Activated CD4-positive, alpha-beta T cell treated with anti-CD3 and anti-CD28 coated beads, Interleukin-2, amount 10 ng/mL, durations not matched to agents 7 days and 5 days (primary cell): ENCODE data around the gene KCNT1. TPM values are rescaled to one million over a fixed set of nuclear protein-coding genes. Genes with fewer than 3 reads are reported as not detected.
A peak's percentile ranks its signal among the peaks of the same experiment; 100 is the strongest.

ENCODE experiments used
- CTCF ChIA-PET: fragments of 350-600 bp; sonication (Branson Sonifier 250); formaldehyde crosslinking; loops from one replicate; lab custom pipeline; 2021; ENCODE audit warnings: antibody characterized with exemption; lab: Charles Lee
- POLR2A ChIA-PET: fragments of 350-600 bp; sonication (Branson Sonifier 250); formaldehyde crosslinking; loops from one replicate; lab custom pipeline; 2021; ENCODE audit warnings: antibody characterized with exemption; lab: Charles Lee
- DNase-seq: peaks from one replicate; pipeline ENCODE4 v3.0.0-alpha.2; 2020
- H3K27ac Mint-ChIP-seq: one replicate; pipeline ENCODE4 v1.8.0; 2021; ENCODE audit warnings: mild to moderate bottlenecking, moderate library complexity, mixed read lengths
- H3K27me3 Mint-ChIP-seq: one replicate; pipeline ENCODE4 v1.8.0; 2021; ENCODE audit warnings: mixed read lengths
- H3K36me3 Mint-ChIP-seq: one replicate; pipeline ENCODE4 v1.8.0; 2021; ENCODE audit warnings: low read depth, mixed read lengths
- H3K4me1 Mint-ChIP-seq: one replicate; pipeline ENCODE4 v1.8.0; 2021; ENCODE audit warnings: mixed read lengths
- H3K4me3 Mint-ChIP-seq: one replicate; pipeline ENCODE4 v1.8.0; 2021; ENCODE audit warnings: mild to moderate bottlenecking, moderate library complexity, mixed read lengths
- H3K9me3 Mint-ChIP-seq: one replicate; pipeline ENCODE4 v1.8.0; 2021; ENCODE audit warnings: mixed read lengths
- total RNA-seq, 2 experiments: library from RNA; stranded (reverse); gene quantifications; one replicate each; pipeline ENCODE4 v1.2.3, GENCODE V29; 2021

The KCNT1 gene
- total RNA-seq = under 1 TPM in 1 of 2 experiments, not detected in 1; 0.08 TPM

DNA sequence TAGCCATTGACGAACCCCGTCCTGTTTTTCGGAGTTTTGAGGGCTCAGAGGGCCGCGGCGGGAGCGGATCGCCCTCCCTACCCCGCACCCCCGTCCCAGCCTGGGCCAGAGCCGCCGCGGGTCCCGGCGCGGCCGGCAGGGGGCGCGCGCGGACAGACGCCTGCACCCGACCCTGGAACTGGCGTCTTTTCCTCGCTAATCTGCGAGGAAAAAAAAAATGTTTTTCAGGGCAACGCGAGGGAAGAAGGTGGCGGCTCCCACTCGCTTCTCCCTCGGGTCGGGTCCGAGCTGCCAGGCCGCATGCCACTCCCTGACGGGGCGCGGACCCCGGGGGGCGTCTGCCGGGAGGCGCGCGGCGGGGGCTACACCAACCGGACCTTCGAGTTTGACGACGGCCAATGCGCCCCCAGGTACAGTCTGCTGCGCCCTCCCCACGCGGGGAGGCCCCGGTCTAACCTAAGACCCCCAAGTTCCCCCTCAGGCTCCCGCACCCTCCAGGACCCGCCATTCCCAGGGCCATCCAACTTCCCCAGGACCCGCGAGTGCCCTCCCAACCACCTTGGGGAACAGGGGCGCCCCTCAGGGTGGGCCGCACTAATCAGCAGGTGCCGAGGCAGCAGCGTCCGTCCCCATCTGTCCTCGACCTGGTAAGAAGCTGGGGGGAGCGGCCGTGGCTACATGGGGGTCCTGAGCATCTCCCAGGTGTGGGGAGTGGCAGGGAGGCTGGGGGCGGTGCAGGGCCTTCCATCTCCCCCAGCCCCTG is at the start of gene KCNT1:
Gene KCNT1 (plus strand): TSS at position 227 of the 763 bp plus-strand sequence. CDS start 74 bp downstream, at position 301.
- no peaks in the 10 kb centered on the region for H3K9me3 Mint-ChIP-seq
- H3K27me3 Mint-ChIP-seq = no peaks in the 10 kb centered on the region
- DNase-seq = peak; percentile 47
- no peak within 1 kb of the TSS for H3K27ac Mint-ChIP-seq
- no peaks in the 10 kb centered on the region for H3K36me3 Mint-ChIP-seq
- no peaks in the 10 kb centered on the region for H3K4me1 Mint-ChIP-seq
- CTCF ChIA-PET = interaction anchor here (0.7 to 1.4 kb wide), 2 partner anchors 12 to 18 kb away, joined by 3 read pairs; no protein-coding TSS in a partner anchor
- POLR2A ChIA-PET = no interaction called here
- H3K4me3 Mint-ChIP-seq = no peak within 1 kb of the TSS

- peaks cover 3% of the 10 kb centered on the region for H3K9me3 Mint-ChIP-seq
- ChIA-PET CTCF (no interaction called here), POLR2A (no interaction called here)
- H3K36me3 Mint-ChIP-seq = no peaks in the 10 kb centered on the region
- no peak overlapping the region for H3K27ac Mint-ChIP-seq
- no peaks in the 10 kb centered on the region for H3K4me1 Mint-ChIP-seq
- H3K27me3 Mint-ChIP-seq = no peaks in the 10 kb centered on the region
- H3K4me3 Mint-ChIP-seq = no peak overlapping the region
- no peak for DNase-seq
These were observed 46.7 kb upstream of the KCNT1 start for GRCh38 chr9:135655317-135655716.

GRCh38 chr9:135657416-135657815 is 44.6 kb upstream of the KCNT1 start:
- Mint-ChIP-seq H3K27me3 (no peaks in the 10 kb centered on the region), H3K4me3 (no peak overlapping the region), H3K9me3 (no peaks in the 10 kb centered on the region), H3K27ac (no peak overlapping the region), H3K4me1 (no peaks in the 10 kb centered on the region), H3K36me3 (no peaks in the 10 kb centered on the region)
- POLR2A ChIA-PET = no interaction called here
- CTCF ChIA-PET = no interaction called here
- no peak for DNase-seq

DNA sequence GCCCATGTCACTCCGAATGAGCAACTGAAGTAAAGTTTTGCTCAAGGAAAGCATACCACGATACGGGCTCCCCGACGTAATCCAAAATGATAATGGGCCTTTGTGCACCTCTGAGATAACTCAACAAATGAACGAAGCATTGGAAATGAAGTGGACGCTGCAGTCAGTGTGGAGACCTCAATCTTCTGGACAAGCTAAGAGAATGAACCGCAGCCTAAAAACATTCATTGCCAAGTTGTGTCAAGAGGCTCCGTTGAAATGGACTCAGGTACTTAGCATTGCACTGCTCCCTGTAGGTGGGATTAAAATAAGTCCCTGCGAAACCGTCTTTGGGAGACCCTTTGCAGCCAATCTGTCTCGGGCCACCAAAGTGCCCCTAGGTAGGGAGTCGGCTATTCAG is 42.7 kb upstream of the KCNT1 start:
- ChIA-PET CTCF (no interaction called here), POLR2A (no interaction called here)
- no peak overlapping the region for H3K4me3 Mint-ChIP-seq
- H3K4me1 Mint-ChIP-seq = no peaks in the 10 kb centered on the region
- no peaks in the 10 kb centered on the region for H3K27me3 Mint-ChIP-seq
- no peaks in the 10 kb centered on the region for H3K9me3 Mint-ChIP-seq
- no peak overlapping the region for H3K27ac Mint-ChIP-seq
- no peaks in the 10 kb centered on the region for H3K36me3 Mint-ChIP-seq
- DNase-seq = no peak

DNA sequence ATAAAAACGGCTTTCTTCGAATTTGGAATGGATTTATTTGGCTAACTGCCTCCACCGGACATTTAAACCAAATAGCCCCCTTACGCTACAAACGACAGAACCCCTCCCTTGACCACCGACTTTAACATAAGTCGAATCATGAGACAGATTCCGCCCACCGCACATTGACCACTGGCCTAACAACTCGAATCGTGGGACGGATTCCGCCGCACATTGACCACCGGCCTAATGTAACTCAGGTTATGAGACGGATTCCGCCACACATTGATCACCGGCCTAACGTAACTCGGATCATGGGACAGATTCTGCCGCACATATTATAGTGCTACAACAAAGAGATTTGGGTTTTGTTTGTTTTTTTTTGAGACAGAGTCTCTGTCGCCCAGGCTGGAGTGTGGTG is 41.6 kb upstream of the KCNT1 start:
- H3K4me1 Mint-ChIP-seq = no peaks in the 10 kb centered on the region

GRCh38 chr9:135661816-135662560 is 40.0 kb upstream of the KCNT1 start:
- Mint-ChIP-seq H3K36me3 (no peaks in the 10 kb centered on the region), H3K4me1 (no peaks in the 10 kb centered on the region), H3K27me3 (no peaks in the 10 kb centered on the region), H3K27ac (no peak overlapping the region), H3K9me3 (no peaks in the 10 kb centered on the region), H3K4me3 (no peak overlapping the region)
- no peak for DNase-seq
- ChIA-PET CTCF (no interaction called here), POLR2A (interaction anchor here (0.7 kb wide), 1 partner anchor 81 kb away, joined by 3 read pairs; no protein-coding TSS in a partner anchor)

More for the DNA sequence above, 41.6 kb upstream of the KCNT1 start:
- Mint-ChIP-seq H3K36me3 (no peaks in the 10 kb centered on the region), H3K4me3 (no peak overlapping the region), H3K27ac (no peak overlapping the region), H3K27me3 (no peaks in the 10 kb centered on the region), H3K9me3 (no peaks in the 10 kb centered on the region)
- POLR2A ChIA-PET = no interaction called here
- CTCF ChIA-PET = no interaction called here
- no peak for DNase-seq

DNA sequence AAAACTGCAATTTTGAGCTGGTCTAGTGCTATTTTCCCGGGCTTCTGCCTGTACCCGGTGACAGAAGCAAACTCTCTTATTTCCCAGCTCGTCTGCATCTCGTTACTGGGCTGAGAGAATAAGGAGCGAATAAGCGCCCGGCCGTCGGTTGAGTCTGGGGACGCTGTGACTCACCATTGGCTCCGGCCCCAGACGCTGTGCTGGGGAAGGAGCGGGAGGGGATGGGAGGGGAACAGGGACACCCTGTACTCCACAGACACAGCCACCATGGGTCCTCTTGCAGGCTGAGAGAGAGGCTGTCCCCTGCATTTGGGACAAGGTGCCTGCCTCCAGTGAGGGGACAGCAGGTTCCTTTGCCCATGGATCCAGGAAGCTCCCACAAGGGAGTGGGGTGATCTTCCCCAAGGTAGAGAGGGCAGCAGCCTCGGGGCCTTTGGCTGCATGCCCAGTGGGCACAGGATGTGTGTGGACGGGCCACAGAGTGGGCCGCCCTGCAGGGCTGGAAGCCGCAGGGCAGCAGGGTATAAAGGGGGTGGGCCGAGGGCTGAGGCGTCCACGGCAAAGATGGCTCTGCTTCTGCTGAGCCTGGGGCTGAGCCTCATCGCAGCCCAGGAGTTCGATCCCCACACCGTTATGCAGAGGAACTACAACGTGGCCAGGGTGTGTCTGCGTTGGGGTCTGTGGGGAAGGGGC is 39.1 kb upstream of the KCNT1 start, which contains the start of gene LCN9:
Gene LCN9 (plus strand): TSS at position 552 of the 693 bp plus-strand sequence. CDS start 13 bp downstream, at position 565.
- Mint-ChIP-seq H3K4me3 (no peak within 1 kb of the TSS), H3K27ac (peak within 1 kb of the TSS; percentile 46), H3K36me3 (no peaks in the 10 kb centered on the region), H3K9me3 (no peaks in the 10 kb centered on the region), H3K4me1 (no peaks in the 10 kb centered on the region), H3K27me3 (no peaks in the 10 kb centered on the region)
- CTCF ChIA-PET = no interaction called here
- no peak for DNase-seq
- POLR2A ChIA-PET = interaction anchor here (0.7 kb wide), 1 partner anchor 80 kb away, joined by 3 read pairs; no protein-coding TSS in a partner anchor

DNA sequence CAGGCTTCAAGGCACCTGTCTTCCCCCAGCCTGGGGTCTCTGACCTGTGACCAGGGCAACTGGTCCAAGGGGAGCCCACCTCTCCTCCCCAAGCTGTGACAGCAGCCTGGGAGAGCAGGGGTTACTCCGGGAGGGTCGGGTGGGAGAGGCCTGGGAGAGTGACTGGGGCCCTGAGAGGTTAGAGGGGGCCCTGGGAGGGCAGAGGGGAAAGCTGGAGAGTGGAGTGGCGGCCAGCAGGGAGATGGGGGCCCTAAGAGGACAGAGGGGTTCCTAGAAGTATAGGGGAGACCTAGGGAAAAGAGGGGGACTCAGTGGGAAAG is 38.6 kb upstream of the KCNT1 start:
- Mint-ChIP-seq H3K4me1 (no peaks in the 10 kb centered on the region), H3K36me3 (no peaks in the 10 kb centered on the region), H3K27ac (no peak overlapping the region), H3K27me3 (no peaks in the 10 kb centered on the region), H3K9me3 (no peaks in the 10 kb centered on the region), H3K4me3 (no peak overlapping the region)
- ChIA-PET POLR2A (no interaction called here), CTCF (no interaction called here)
- no peak for DNase-seq

- ChIA-PET POLR2A (no interaction called here), CTCF (no interaction called here)
- no peak overlapping the region for H3K4me3 Mint-ChIP-seq
- no peaks in the 10 kb centered on the region for H3K4me1 Mint-ChIP-seq
- no peaks in the 10 kb centered on the region for H3K27me3 Mint-ChIP-seq
- no peaks in the 10 kb centered on the region for H3K9me3 Mint-ChIP-seq
- H3K36me3 Mint-ChIP-seq = no peaks in the 10 kb centered on the region
- no peak for DNase-seq
- peak overlapping the region; percentile 46 for H3K27ac Mint-ChIP-seq
These were observed 38.1 kb upstream of the KCNT1 start for GRCh38 chr9:135663857-135664256.

- no peak for DNase-seq
- Mint-ChIP-seq H3K9me3 (no peaks in the 10 kb centered on the region), H3K27me3 (no peaks in the 10 kb centered on the region), H3K4me1 (no peaks in the 10 kb centered on the region), H3K27ac (no peak overlapping the region), H3K36me3 (no peaks in the 10 kb centered on the region), H3K4me3 (no peak overlapping the region)
- ChIA-PET CTCF (no interaction called here), POLR2A (no interaction called here)
These were observed 37.7 kb upstream of the KCNT1 start for GRCh38 chr9:135664266-135664665.

DNA sequence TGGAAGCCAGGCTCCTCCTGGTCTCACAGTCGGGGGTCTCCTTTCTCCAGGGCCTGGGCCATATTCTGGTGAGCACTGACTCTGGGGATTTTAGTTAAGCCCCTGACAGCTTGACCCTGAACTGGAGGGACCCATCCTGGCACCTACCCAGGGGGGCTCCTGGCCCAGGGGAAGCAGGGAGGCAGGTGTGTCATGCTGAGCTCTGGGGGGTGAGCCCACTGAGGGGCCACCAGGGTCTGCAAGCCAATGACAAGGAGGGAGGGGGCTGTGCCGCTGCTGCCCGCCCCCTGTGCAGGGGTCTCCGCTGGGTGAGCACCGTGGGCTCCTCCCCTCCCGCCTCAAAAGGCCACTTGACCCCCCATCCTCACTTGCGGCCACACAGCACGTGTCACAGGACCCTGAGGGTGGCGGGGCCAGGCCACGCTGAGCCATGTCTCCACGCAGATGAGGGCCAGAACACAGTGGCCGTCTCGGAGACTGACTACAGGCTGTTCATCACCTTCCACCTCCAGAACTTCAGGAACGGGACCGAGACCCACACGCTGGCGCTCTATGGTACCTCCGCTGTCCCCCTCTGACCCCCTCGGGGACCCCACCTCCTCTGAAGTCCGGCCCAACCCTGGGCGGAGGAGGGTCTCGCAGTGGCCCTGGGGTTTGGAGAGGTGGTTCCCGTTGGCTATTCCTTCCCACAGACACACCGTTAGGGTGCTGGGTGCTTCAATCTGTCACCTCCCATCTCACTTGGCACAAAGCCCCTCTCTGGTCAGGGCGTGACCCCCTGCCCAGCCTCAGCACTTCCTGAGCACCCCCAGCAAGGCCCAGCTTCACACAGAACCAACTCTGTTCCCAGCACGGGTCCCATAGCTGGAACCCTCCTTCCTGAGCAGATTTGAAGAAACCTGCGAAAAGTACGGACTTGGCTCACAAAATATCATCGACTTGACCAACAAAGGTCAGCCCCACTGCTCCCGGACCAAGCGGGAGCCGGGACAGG is 36.9 kb upstream of the KCNT1 start:
- Mint-ChIP-seq H3K4me1 (no peaks in the 10 kb centered on the region), H3K27ac (no peak overlapping the region), H3K36me3 (no peaks in the 10 kb centered on the region), H3K27me3 (no peaks in the 10 kb centered on the region), H3K9me3 (no peaks in the 10 kb centered on the region), H3K4me3 (no peak overlapping the region)
- CTCF ChIA-PET = no interaction called here
- POLR2A ChIA-PET = no interaction called here
- no peak for DNase-seq

- Mint-ChIP-seq H3K9me3 (no peaks in the 10 kb centered on the region), H3K36me3 (no peaks in the 10 kb centered on the region), H3K4me1 (no peaks in the 10 kb centered on the region), H3K27me3 (no peaks in the 10 kb centered on the region), H3K4me3 (no peak overlapping the region), H3K27ac (no peak overlapping the region)
- ChIA-PET CTCF (no interaction called here), POLR2A (no interaction called here)
- DNase-seq = no peak
These were observed 36.2 kb upstream of the KCNT1 start for GRCh38 chr9:135665795-135666189.
